Medulla oblongata (tissue), 1 donor: ENCODE data around the gene GSE1.
A peak's percentile ranks its signal among the peaks of the same experiment; 100 is the strongest.

Experiments
- DNase-seq: peaks from one replicate; pipeline ENCODE4 v3.0.0-alpha.2; 2015; ENCODE audit errors: extremely low spot score

The GSE1 gene

GRCh38 chr16:85605051-85605911 lies 7.8 kb upstream of the GSE1 start:
- DNase-seq: no peak

- no peak for DNase-seq
Observed at GRCh38 chr16:85605912-85606841, 6.9 kb upstream of the GSE1 start.

GRCh38 chr16:85606904-85607303 lies 6.2 kb upstream of the GSE1 start:
- no peak for DNase-seq

GRCh38 chr16:85607321-85607765 lies 5.8 kb upstream of the GSE1 start:
- DNase-seq: no peak

GRCh38 chr16:85607796-85608514 lies 5.2 kb upstream of the GSE1 start:
- no peak for DNase-seq

- DNase-seq: no peak
Observed at GRCh38 chr16:85608515-85608885, 4.6 kb upstream of the GSE1 start.

GRCh38 chr16:85608887-85609286 lies 4.2 kb upstream of the GSE1 start:
- no peak for DNase-seq

GRCh38 chr16:85609539-85609938 lies 3.6 kb upstream of the GSE1 start:
- no peak for DNase-seq

GRCh38 chr16:85610059-85610445 lies 3.1 kb upstream of the GSE1 start:
- no peak for DNase-seq

GRCh38 chr16:85610446-85611193 lies 2.5 kb upstream of the GSE1 start:
- DNase-seq: peak; percentile 93

GRCh38 chr16:85611194-85611443 lies 2.0 kb upstream of the GSE1 start:
- DNase-seq: peak; percentile 7

- DNase-seq: peak; percentile 82
Observed at GRCh38 chr16:85611444-85612190, 1.5 kb upstream of the GSE1 start.

- no peak for DNase-seq
Observed at GRCh38 chr16:85612191-85612800, 826 bp upstream of the GSE1 start.

GRCh38 chr16:85613604-85614337 lies 649 bp downstream of the GSE1 start:
- DNase-seq: peak; percentile 10

- DNase-seq: no peak
Observed at GRCh38 chr16:85614338-85615013, 1.4 kb downstream of the GSE1 start.

GRCh38 chr16:85615014-85615851 lies 2.1 kb downstream of the GSE1 start:
- DNase-seq: peak; percentile 31

- peak; percentile 84 for DNase-seq
Observed at GRCh38 chr16:85615852-85616606, 2.9 kb downstream of the GSE1 start.
